ENCODE measurements around the gene BSPRY. TPM values are rescaled to one million over a fixed set of nuclear protein-coding genes. Genes with fewer than 3 reads are reported as not detected.
"Not testable (repeated sequence)": the region's sequence is repeated elsewhere in the genome, so short reads cannot be mapped to it uniquely, and the experiment has no call there.

BSPRY gene
- total RNA-seq, 2 donors from 2014 or later: 14.1 to 17.9 TPM

- H3K9me3 Mint-ChIP-seq: no peaks in the 10 kb centered on the region
- H3K36me3 ChIP-seq (ENCODE audit: control insufficient read depth, insufficient read depth, low read length): no peaks in the 10 kb centered on the region
- peaks cover 6% of the 10 kb centered on the region for H3K4me1 ChIP-seq (ENCODE audit: control insufficient read depth, insufficient read depth, low read length)
- 80 to 82% methylated on average over 1 of the region's 1 CpG for WGBS, 2 experiments (ENCODE audit: insufficient coverage in 1 of 2, insufficient read length in 1 of 2)
- no peaks in the 10 kb centered on the region for H3K9me3 ChIP-seq (ENCODE audit: control insufficient read depth, low read length)
- peaks cover 22% of the 10 kb centered on the region for H3K4me1 Mint-ChIP-seq
- no peak overlapping the region for H3K4me3 Mint-ChIP-seq
- no peak overlapping the region for H3K27ac Mint-ChIP-seq
- no peak for TF ChIP-seq CTCF (conservative IDR thresholded peaks at IDR 0.05)
- H3K27ac ChIP-seq (ENCODE audit: low read depth, low read length): no peak overlapping the region
- no peak for DNase-seq
- H3K27me3 ChIP-seq (ENCODE audit: control insufficient read depth, insufficient read depth, low read length, poor library complexity, severe bottlenecking): no peaks in the 10 kb centered on the region
- H3K27me3 Mint-ChIP-seq (ENCODE audit: insufficient read depth): no peaks in the 10 kb centered on the region
- no peak overlapping the region for H3K9ac ChIP-seq (ENCODE audit: extremely low read depth, low read length, poor library complexity, severe bottlenecking)
- no peaks in the 10 kb centered on the region for H3K36me3 Mint-ChIP-seq (ENCODE audit: low read depth)
- no peak overlapping the region for H3K4me3 ChIP-seq (ENCODE audit: low read length)
These were observed 31.6 kb downstream of the BSPRY start for GRCh38 chr9:113380869-113381378.

- DNase-seq; H3K4me3 ChIP-seq (ENCODE audit: low read length); H3K36me3 ChIP-seq (ENCODE audit: control insufficient read depth, insufficient read depth, low read length); H3K36me3 Mint-ChIP-seq (ENCODE audit: low read depth); H3K9me3 Mint-ChIP-seq; H3K9me3 ChIP-seq (ENCODE audit: control insufficient read depth, low read length); H3K27me3 Mint-ChIP-seq (ENCODE audit: insufficient read depth); H3K27me3 ChIP-seq (ENCODE audit: control insufficient read depth, insufficient read depth, low read length, poor library complexity, severe bottlenecking); H3K4me3 Mint-ChIP-seq; H3K4me1 ChIP-seq (ENCODE audit: control insufficient read depth, insufficient read depth, low read length); H3K27ac Mint-ChIP-seq; H3K9ac ChIP-seq (ENCODE audit: extremely low read depth, low read length, poor library complexity, severe bottlenecking); H3K27ac ChIP-seq (ENCODE audit: low read depth, low read length): not testable (repeated sequence)
- H3K4me1 Mint-ChIP-seq: peaks cover 22% of the 10 kb centered on the region
- 77 to 94% methylated on average over 2 to 7 of the region's 7 CpGs for WGBS, 2 experiments (ENCODE audit: insufficient coverage in 1 of 2, insufficient read length in 1 of 2)
These were observed 32.1 kb downstream of the BSPRY start for GRCh38 chr9:113381441-113381840.

GRCh38 chr9:113381909-113382411, 32.6 kb downstream of the BSPRY start:
- H3K36me3 Mint-ChIP-seq (ENCODE audit: low read depth): peaks cover 7% of the 10 kb centered on the region
- TF ChIP-seq CTCF (conservative IDR thresholded peaks at IDR 0.05): no peak
- no peak overlapping the region for H3K27ac Mint-ChIP-seq
- no peaks in the 10 kb centered on the region for H3K9me3 Mint-ChIP-seq
- Histone ChIP-seq H3K27ac (ENCODE audit: low read depth, low read length) (no peak overlapping the region), H3K4me1 (ENCODE audit: control insufficient read depth, insufficient read depth, low read length) (peaks cover 6% of the 10 kb centered on the region), H3K27me3 (ENCODE audit: control insufficient read depth, insufficient read depth, low read length, poor library complexity, severe bottlenecking) (no peaks in the 10 kb centered on the region), H3K4me3 (ENCODE audit: low read length) (no peak overlapping the region), H3K36me3 (ENCODE audit: control insufficient read depth, insufficient read depth, low read length) (peaks cover 8% of the 10 kb centered on the region), H3K9ac (ENCODE audit: extremely low read depth, low read length, poor library complexity, severe bottlenecking) (no peak overlapping the region), H3K9me3 (ENCODE audit: control insufficient read depth, low read length) (no peaks in the 10 kb centered on the region)
- no peaks in the 10 kb centered on the region for H3K27me3 Mint-ChIP-seq (ENCODE audit: insufficient read depth)
- no peak for DNase-seq
- H3K4me1 Mint-ChIP-seq: peaks cover 22% of the 10 kb centered on the region
- WGBS, 2 experiments (ENCODE audit: insufficient coverage in 1 of 2, insufficient read length in 1 of 2): 92 to 95% methylated on average over 8 of the region's 8 CpGs
- no peak overlapping the region for H3K4me3 Mint-ChIP-seq
